Stimulated activated naive CD8-positive, alpha-beta T cell treated with anti-CD3 and anti-CD28 coated beads, Interleukin-15, Interleukin-2, amounts not matched to agents 100 U/mL and 50 U/mL, for 24 hours (primary cell): ENCODE results near the gene LRP5.
A peak's percentile ranks its signal among the peaks of the same experiment; 100 is the strongest.
"Not testable (repeated sequence)": the region's sequence is repeated elsewhere in the genome, so short reads cannot be mapped to it uniquely, and the experiment has no call there.

Experiments
- ATAC-seq: fragments of 150-1000 bp; cut with Tn5 transposase; one replicate; pipeline ENCODE4 v1.10.0; 2021
- DNase-seq: peaks from one replicate; pipeline ENCODE4 v3.0.0; 2021

The LRP5 gene

DNA sequence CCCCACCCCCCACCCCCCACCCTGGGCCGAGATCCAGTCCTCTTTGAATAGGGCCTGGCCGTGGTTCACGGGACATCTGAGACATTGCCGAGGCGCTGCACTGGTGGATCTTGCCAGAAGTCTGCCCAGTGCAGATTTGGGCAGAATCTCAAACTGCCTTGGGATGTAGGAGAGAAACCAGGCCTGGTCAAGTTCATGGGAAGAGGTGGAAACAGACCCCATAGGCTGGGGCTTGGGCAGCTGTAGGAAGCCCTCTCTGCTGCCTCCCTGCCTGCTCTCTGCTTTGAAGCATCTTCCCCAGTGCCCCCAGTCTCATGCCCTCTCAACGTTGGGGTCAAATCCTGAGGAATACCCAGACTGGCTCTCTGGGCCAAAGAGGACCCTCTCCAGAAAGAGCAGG is 132.2 kb downstream of the LRP5 start:
- DNase-seq = no peak
- no peak for ATAC-seq

DNA sequence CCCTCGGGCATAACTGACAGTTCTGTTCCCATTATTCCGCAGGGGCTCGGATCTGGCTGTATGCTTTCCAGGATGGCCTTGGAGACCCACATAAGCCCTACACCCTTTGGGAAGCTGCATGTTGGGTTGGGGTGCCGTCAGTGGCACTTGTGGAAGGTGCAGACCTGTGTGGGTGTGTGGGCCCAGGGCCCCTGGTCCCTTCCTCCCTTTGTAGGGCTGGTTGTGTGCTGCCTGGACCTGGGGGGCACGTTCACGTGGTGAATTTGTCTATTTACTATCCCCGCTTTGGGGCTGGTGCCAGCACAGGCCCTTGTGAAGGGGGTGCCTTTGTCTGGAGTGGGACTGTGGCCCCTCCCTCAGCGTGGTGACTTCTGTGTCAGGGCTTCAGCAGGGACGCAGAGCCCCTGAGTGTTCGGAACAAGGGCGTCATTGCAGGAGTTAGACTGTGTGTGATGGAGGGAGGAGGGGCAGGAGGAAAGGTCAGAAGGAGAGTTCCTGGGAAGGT is 133.2 kb downstream of the LRP5 start:
- ATAC-seq (no peak), DNase-seq (no peak)

DNA sequence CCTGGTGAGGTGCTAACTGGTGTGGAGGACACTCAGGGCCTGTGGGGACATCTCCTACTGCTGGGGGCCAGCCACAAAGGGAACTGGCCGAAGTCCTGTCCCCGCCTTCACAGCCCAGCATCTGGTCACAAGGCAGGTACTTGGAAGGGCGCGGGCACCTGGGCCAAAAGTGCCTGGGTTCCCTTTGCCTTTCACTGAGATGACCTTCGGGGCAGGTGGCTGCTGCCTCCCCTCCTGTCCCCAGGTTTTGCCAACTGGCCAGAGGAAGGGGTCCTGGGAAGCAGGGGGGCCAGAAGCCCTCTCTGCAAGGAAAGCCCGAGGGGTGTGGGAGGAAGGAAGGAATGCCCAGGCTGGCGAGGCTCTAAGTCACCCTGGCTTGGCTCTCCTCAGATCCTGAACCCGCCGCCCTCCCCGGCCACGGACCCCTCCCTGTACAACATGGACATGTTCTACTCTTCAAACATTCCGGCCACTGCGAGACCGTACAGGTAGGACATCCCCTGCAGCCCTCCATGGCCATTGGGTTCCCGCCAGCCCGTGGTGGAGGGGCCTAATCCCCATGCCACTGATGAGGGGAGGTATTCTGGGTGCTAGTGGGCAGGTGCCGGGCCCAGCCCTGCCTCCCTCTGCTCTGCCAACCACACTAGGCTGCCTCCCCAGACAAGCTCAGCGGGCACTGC is 133.8 kb downstream of the LRP5 start:
- no peak for DNase-seq
- ATAC-seq = no peak

DNA sequence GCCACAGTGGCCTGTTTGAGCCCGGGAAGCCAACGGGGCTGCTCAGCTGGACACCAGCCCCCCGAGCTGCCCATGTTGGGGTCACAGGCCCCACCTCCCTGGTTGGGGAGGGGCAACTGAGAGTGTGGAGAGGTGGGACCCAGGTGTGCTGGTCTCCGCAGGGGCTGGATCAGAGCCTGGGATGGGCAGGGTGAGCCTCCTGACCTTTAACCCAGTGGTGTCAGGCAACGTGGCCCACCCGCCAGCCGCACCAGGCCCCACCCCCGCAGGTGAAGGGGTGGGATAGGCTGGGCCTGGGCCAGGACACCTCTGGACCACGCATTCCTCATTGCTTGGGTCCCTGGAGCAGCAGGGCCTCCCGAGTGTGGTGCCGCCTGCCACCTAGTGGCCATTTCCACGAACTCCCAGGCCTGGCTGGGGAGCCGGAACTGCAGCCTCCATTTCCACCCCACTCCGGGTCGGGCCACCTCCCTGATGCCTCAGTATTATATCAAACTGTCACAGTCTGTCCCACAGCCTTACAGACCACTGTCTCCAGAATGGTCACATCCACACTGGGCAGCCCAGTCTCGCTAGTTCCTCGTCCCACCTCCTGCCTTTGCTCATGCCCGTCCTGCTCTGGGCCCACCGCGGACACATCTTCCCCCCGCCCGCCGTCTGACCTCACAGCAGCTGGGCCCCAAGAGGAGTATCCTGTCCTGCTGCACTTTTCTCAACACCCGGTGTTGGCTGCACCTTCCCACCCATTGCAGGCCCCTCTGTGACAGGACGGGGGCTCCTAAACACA is 134.8 kb downstream of the LRP5 start:
- peak; percentile 87 for ATAC-seq

DNA sequence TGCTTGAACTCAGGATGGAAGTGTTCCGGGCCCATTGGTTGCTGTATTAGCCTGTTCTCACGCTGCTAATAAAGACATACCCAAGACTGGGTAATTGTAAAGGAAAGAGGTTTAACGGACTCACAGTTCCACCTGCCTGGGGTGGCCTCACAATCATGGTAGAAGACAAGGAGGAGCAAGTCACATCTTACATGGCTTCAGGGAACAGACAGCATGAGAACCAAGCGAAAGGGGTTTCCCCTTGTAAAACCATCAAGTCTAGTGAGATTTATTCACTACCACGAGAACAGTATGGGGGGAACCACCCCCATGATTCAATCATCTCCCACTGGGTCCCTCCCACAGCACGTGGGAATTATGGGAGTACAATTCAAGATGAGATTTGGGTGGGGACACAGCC is 135.5 kb downstream of the LRP5 start:
- not testable (repeated sequence) for DNase-seq, ATAC-seq

More for the DNA sequence above, 134.8 kb downstream of the LRP5 start:
- DNase-seq = peak; percentile 80

DNA sequence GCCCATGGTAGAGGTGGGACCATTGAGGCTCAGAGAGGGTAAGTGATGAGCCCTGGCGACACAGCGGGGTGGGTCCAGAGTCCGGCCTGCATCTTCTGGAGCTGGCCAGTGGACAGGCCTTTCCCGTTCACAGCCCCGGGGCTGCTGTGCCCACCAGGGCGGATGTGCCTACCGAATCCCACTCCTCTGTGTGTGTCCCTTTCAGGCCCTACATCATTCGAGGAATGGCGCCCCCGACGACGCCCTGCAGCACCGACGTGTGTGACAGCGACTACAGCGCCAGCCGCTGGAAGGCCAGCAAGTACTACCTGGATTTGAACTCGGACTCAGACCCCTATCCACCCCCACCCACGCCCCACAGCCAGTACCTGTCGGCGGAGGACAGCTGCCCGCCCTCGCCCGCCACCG is 136.2 kb downstream of the LRP5 start:
- ATAC-seq = no peak
- DNase-seq = no peak

DNA sequence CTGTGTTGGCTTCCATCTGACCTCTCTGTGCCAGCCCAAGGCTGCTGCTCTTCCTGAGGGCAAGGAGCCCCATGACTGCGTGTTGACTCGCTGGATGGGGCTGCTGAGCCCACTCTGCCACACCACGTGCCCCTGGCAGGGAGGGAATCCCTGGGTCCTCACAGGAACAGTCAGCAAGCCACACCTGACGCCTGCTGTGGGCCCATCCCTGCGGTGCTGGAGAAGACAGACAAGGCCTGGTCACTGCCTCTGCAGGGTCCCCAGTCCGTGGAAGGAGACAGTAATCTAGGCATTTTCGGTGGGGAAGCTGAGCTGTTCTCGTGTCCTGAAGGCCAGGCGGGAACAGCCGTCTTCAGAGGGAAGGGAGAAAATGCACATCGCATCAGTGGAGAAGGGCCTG is 137.6 kb downstream of the LRP5 start:
- no peak for DNase-seq
- no peak for ATAC-seq

DNA sequence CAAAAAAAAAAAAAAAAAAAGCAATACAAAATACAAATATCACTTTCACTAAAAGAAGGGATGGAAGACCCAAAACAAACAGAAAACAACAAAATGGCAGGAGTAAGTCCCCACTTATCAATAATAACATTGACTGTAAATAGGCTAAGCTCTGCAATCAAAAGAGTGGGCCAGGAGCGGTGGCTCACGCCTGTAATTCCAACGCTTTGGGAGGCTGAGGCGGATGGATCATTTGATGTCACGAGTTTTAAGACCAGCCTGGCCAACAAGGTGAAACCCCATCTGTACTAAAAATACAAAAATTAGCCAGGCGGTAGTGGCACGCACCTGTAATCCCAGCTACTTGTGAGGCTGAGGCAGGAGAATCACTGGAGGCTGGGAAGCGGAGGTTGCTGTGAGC is 138.3 kb downstream of the LRP5 start:
- ATAC-seq = no peak
- DNase-seq = no peak

DNA sequence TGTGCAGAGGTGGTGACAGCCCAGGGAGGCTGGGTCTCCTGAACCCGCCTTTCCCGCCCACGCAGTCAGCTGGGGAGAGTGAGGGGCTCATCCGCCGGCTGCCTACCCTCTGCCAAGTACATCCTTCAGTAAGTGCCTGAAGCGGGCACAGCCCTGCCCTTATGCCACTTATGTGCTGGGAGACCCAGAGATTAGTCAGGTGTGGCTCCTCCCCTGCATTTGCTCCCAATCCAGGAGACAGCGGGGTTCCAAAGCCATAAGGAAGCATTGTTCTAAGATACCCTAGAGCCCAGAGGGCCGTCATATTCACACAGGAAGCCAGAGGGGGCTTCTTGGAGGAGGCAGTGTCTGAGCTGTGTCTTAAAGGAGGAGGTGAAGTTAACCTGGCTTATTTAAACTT is 142.4 kb downstream of the LRP5 start:
- ATAC-seq (no peak), DNase-seq (no peak)

DNA sequence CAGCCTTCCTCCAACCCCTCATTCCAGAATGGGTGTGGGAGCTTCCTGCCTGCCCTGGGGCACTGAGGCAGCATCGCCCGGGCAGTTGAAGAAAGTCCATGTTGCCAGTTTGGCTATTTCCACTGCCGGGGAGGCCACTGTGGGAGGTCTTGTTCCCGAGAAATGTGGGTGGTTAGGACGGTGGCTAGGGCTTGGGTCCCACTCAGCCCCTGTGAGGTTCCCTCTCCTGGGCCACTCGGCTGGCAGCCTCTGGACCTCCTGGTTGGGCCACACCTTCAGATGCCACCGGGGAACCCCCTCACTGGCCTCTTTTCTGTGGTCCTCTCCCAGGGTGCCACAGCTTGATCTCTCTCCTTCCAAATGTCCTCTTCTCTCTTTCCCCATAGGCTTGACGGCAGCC is 143.1 kb downstream of the LRP5 start:
- DNase-seq = no peak
- no peak for ATAC-seq

DNA sequence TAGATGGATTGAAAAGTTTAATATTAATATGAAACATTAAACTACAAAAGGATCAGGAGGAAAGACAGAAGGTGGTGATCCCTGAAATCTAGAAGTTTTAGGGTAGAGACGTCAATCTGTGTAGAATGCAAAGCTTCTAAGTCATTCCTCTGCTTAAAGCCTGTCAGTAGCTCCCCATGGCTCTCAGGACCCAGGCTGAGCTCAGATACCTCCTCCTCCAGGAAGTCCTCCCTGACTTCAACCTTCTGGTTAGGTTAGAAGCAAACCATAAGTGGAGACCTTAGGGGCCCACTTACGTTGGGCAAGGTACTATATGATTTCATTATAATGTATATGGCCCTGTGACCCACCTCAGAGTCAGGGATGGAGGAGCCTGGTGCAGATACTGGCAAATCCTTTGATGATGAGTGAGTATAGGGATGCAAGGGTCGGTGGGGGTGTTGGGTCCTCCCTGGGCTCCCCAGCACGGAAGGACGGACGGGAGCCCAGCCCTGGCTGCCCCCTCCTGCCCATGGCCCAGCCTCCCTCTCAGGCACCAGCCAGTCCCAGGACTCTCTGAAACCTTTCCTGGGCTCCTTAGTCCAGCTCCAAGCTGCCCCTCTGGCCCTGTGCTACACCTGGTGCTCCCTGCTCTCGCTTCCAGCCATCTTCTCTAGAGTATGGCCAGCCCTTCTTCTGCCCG is 145.0 kb downstream of the LRP5 start:
- DNase-seq (no peak), ATAC-seq (no peak)

DNA sequence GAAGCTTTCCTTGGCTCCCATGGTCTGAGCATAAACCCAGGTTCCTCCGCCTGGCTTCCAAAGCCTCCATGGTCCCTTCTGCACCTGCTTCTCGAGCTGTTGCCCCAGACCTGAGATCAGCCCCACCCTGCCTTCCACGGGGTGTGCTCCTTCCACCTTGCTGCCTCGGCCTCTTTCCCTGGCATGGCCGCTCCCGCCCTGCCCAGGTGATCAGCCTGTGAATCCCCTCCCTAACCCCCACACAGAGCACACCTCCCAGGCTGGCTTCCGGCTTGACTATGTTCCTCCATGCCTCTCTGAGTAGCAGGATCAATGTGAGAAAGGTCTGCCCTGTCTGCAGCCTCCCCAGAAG is 145.5 kb downstream of the LRP5 start:
- DNase-seq (no peak), ATAC-seq (no peak)

DNA sequence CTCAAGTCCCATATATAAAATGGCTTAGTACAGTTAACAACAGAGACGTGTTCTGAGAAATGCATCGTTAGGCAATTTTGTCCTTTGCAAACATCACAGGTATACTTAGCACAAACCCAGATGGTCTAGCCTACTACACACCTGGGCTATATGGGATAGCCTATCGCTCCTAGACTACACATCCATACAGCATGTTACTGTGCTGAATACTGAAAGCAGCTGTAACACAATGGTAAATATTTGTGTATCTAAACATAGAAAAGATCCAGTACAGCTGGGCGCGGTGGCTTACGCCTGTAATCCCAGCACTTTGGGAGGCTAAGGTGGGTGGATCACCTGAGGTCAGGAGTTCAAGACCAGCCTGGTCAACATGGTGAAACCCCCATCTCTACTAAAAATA is 145.9 kb downstream of the LRP5 start:
- ATAC-seq, DNase-seq: not testable (repeated sequence)

DNA sequence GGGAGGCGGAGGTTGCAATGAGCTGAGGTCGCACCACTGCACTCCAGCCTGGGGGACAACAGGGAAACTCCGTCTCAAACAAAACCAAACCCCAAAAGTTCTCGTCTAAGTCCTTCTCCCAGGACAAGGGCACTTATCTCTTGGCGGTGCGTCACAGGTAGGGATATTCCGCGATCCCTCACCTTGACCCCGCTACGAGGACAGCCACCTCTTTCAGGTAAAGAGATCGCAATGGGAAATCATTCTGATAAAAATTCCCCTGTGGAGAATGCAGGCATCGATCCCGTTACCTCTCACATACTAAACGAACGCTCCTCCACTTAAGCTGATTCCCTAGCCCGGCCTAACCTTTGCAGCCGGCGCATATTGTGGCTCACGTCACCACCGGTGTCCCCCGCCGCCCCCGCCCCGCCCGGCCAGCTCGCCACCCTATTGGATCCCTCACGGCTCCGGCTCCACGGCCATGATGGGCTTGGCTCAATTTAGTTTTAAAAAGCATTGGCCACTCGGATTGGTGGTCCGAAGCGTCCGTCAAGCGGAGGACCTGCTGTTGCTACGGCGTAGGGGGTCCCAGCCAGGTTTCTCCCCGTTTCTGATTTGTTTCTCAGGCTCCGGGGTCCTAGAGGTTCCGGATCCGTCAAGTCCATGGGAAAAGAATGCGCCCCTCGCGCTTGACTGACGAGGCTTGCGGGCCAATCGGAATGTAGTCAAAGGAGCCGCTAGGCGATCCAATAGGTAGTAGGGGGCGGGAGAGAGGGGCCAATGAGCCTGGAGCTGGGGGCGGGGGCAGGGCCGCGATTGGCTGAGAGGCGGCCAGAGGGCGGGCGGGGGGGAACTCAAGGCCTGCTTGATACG is 147.7 kb downstream of the LRP5 start:
- DNase-seq = peak; percentile 94
- ATAC-seq = peak; percentile 92

DNA sequence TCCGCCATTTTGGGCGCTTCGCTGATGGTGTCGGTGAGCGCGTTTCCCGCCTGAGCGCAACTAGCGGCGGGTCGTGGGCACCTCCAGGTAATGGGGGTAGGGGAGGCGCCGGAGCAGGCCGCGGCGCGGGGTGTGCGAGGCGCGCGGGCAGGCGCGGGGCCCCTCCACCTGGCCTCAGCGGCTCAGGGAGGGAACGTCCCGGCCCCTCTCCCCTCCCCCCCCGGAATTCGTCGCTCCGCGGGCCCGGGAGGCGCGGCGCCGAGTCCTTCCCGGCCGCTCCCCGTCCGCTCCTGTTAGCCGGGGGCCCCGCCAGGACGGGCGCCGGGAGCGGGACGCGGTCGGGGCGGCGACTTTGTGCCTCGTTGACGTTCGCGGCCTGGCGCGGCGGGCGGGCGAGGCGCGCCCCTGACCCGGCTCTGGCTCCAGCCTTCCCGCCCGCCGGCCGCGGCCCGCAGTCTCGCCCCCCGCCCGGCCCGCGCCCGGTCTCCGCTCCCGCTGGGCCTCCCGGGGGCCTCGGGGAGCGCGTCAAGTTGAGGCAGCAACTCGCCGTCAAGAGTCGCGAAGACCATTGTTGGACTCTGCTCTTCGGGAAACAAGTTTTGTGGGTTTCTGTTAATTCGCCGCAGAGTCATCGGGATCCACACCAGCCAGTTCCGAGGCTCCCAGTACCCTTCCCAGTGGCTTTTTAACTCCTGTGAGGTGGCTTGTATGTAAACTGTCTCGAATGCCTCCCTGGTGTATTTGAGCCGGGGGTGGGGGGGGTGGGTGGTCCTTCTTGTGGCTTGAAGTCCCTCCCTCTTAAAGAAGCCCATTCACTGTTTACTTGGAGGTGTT is 148.6 kb downstream of the LRP5 start, which contains the start of gene PPP6R3:
Gene PPP6R3 (plus strand): TSS at position 12 of the 834 bp plus-strand sequence. CDS start 76,913 bp downstream, outside the sequence.
- DNase-seq (no peak), ATAC-seq (peak; percentile 20)

DNA sequence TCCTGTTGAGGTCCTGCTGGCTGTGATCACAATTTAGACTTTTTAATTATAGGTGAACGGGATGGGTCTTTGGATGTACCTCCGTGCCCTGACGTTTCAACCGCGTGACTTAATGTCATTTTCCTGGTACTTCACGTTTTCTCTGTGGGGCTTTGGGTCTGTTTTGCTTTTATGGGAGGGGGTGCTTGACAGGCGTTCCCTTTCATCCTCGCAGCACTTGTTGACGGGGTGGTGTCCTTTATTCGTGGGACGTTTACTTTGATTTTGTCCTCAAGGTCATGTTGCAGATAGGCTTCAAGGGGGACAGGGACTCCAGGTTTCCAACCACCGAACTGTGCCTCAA is 149.2 kb downstream of the LRP5 start:
- no peak for ATAC-seq
- no peak for DNase-seq

DNA sequence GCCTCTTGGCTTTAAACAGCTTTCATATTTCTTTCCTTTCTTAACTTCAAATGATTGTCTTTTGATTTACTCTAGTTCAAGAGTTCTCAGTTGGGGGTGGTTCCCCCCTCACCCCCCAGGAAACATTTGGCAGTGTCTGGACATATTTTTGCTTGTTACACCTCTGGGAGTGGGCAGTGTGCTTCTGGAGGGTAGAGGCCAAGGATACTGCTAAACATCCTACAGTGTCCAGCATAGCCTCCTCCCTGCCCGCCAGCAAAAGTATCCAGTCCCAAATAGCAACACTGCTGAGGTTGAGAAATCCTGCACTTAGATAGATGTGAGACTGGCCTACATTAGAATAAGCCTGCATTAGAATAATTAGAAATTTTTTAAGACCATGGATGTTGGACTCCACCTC is 151.3 kb downstream of the LRP5 start:
- no peak for ATAC-seq
- no peak for DNase-seq

DNA sequence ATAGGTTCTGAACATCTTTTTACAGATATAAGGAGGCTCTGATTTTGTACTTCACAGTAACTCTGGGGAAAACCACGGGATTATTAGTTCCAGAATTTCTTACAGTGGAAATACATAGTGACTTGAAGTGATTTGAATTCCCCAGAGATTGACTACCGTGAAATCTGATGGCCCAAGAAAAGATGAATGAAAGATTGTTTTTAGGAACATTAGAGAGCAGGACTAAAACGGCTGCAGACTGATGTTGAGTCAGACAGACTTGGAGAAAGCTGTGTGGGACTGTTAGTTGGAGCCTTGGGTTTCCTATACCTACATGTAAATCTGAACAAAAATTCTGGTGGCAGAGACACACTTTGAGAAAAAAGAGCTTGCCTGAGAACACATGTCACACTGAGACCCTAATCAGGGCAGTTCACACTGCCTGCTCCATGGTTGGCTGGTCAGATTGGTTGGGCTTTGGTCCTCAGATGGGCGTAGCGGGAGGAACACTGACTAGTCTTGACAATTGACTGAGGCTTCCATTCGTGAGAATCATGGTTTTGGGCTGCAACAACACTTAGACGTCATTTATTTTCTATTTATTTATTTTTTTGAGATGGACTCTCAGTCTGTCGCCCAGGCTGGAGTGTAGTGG is 154.9 kb downstream of the LRP5 start:
- ATAC-seq (no peak), DNase-seq (no peak)

DNA sequence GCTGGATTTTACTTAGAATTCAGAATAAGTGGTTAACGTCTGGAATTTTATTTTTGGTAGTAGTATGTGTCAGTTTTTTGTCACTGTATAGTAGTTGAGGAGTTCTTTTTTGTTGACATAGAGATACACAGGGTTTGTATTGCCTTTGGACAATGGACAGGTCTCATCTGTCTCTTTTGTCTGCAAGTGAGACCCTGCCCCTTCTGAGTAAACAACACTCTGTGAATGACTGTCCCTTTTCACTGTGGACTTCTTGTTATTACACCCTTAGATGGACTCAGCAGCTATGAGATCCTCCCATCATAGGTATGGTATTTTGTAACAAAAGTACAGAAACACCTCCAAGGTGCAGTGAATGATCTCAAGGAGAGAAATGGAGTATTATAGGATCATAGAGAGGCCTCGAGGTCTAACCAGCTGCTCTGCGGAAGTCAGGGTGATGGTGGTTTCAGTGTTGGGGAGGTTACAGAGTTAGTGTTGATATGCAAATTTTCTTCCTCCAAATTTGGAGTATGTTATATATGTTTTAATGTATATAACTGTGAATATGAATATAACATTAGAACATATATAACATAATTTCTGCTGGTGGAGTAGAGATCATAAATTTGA is 155.9 kb downstream of the LRP5 start:
- no peak for ATAC-seq
- no peak for DNase-seq

DNA sequence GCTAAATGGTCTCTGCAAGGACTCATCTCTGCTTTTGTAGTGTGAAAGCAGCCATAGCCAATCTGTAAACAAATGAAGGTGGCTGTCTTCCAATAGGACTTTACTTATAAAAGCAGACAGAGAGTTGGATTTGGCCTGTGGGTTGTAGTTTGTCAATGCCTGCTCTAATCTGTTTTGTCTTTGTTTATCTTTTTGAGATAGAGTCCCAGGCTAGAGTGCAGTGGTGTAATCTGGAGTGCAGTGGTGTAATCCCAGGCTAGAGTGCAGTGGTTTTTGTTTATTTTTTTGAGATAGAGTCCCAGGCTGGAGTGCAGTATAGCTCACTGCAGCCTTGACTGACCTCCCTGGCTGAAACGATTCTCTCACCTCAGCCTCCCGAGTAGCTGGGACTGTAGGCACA is 156.7 kb downstream of the LRP5 start:
- DNase-seq (no peak), ATAC-seq (no peak)
